Calu3 (cell line): ENCODE data around the gene PBLD. TPM values are rescaled to one million over a fixed set of nuclear protein-coding genes. Genes with fewer than 3 reads are reported as not detected.

Experiments used
- BruUV-seq: library from RNA; stranded (reverse); fragments of 400-500 nt; replicated peaks from 2 replicates; lab custom pipeline; 2021; lab: Mats Ljungman, UMichigan
- CTCF ChIA-PET: fragments of 300-600 bp; sonication (Branson Sonifier 250); formaldehyde crosslinking; loops from one replicate; lab custom pipeline; 2022; ENCODE audit warnings: antibody characterized with exemption; lab: Charles Lee
- DNase-seq: peaks from one replicate; pipeline ENCODE4 v3.0.0; 2022
- H3K27ac Mint-ChIP-seq: one replicate; pipeline ENCODE4 v1.8.0; 2022; ENCODE audit warnings: mixed read lengths; ENCODE audit not compliant: unreplicated experiment
- H3K27me3 Mint-ChIP-seq: one replicate; pipeline ENCODE4 v1.8.0; 2022; ENCODE audit warnings: mixed read lengths; ENCODE audit not compliant: unreplicated experiment
- H3K36me3 Mint-ChIP-seq: one replicate; pipeline ENCODE4 v1.8.0; 2022; ENCODE audit warnings: mild to moderate bottlenecking, moderate library complexity, mixed read lengths; ENCODE audit not compliant: insufficient read depth, unreplicated experiment
- H3K4me1 Mint-ChIP-seq: one replicate; pipeline ENCODE4 v1.8.0; 2022; ENCODE audit warnings: mild to moderate bottlenecking, low read depth, mixed read lengths; ENCODE audit not compliant: unreplicated experiment
- H3K4me3 Mint-ChIP-seq: one replicate; pipeline ENCODE4 v1.8.0; 2022; ENCODE audit warnings: mild to moderate bottlenecking, low read depth, moderate library complexity, mixed read lengths; ENCODE audit not compliant: unreplicated experiment
- H3K9me3 Mint-ChIP-seq: one replicate; pipeline ENCODE4 v1.8.0; 2022; ENCODE audit warnings: low read depth, mixed read lengths; ENCODE audit not compliant: unreplicated experiment
- CTCF ChIP-seq: fragments of 200-600 bp; IDR thresholded peaks from one replicate; pipeline ENCODE4 v1.8.0; 2022; ENCODE audit warnings: antibody characterized with exemption; ENCODE audit not compliant: unreplicated experiment
- intact Hi-C: fragments of 100-400 bp; cut with micrococcal nuclease; formaldehyde crosslinking; loops from one replicate; pipeline ENCODE4 v1.10.0; 2022; ENCODE audit not compliant: unreplicated experiment
- total RNA-seq: library from RNA; stranded (reverse); gene quantifications from 2 replicates; pipeline ENCODE4 v1.2.3, GENCODE V29; 2022

Gene PBLD
- total RNA-seq, 1 experiment from 2014 or later: 8.9 TPM

- BruUV-seq: no TSS peak
- peaks cover 26% of the 10 kb centered on the region for H3K36me3 Mint-ChIP-seq
Observed at GRCh38 chr10:68365611-68366010, 32.9 kb upstream of the PBLD start.

GRCh38 chr10:68364101-68364886 lies 31.6 kb upstream of the PBLD start:
- no peaks in the 10 kb centered on the region for H3K9me3 Mint-ChIP-seq
- no peak overlapping the region for H3K27ac Mint-ChIP-seq
- no TSS peak for BruUV-seq
- DNase-seq: no peak
- no peak overlapping the region for H3K4me3 Mint-ChIP-seq
- H3K27me3 Mint-ChIP-seq: no peaks in the 10 kb centered on the region
- no peaks in the 10 kb centered on the region for H3K4me1 Mint-ChIP-seq
- intact Hi-C loops: no loop called here
- CTCF ChIA-PET: interaction anchor here (0.5 kb wide), 1 partner anchor 648 kb away, joined by 3 read pairs; no protein-coding TSS in a partner anchor
- H3K36me3 Mint-ChIP-seq: peaks cover 21% of the 10 kb centered on the region
- no peak for TF ChIP-seq CTCF

More at GRCh38 chr10:68365611-68366010, 32.9 kb upstream of the PBLD start:
- no peak for TF ChIP-seq CTCF
- no peak for DNase-seq
- intact Hi-C loops: no loop called here
- H3K27ac Mint-ChIP-seq: no peak overlapping the region
- no peaks in the 10 kb centered on the region for H3K27me3 Mint-ChIP-seq
- CTCF ChIA-PET: no interaction called here
- H3K9me3 Mint-ChIP-seq: no peaks in the 10 kb centered on the region
- no peak overlapping the region for H3K4me3 Mint-ChIP-seq
- H3K4me1 Mint-ChIP-seq: no peaks in the 10 kb centered on the region

GRCh38 chr10:68362590-68362989 lies 29.9 kb upstream of the PBLD start:
- H3K9me3 Mint-ChIP-seq: no peaks in the 10 kb centered on the region

DNA sequence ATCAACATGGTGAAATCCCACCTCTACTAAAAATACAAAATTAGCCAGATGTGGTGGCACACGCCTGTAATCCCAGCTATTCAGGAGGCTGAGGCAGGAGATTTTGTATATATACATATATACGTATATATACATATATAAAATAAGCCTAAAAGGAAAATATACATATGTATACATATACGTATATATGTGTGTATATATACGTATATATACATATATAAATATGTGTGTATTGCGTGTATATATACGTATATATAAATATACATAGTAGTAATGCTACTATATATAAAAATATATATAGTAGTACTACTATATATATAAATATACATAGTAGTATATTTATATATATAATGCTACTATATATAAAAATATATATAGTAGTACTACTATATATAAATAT lies 26.5 kb upstream of the PBLD start:
- CTCF ChIA-PET: no interaction called here
- Mint-ChIP-seq H3K4me1 (no peaks in the 10 kb centered on the region), H3K27me3 (no peaks in the 10 kb centered on the region), H3K27ac (no peak overlapping the region), H3K36me3 (peaks cover 13% of the 10 kb centered on the region), H3K4me3 (no peak overlapping the region), H3K9me3 (no peaks in the 10 kb centered on the region)
- no peak for TF ChIP-seq CTCF
- BruUV-seq: no TSS peak
- no peak for DNase-seq
- intact Hi-C loops: no loop called here

More at GRCh38 chr10:68362590-68362989, 29.9 kb upstream of the PBLD start:
- Mint-ChIP-seq H3K27me3 (no peaks in the 10 kb centered on the region), H3K36me3 (peaks cover 21% of the 10 kb centered on the region), H3K4me1 (no peaks in the 10 kb centered on the region), H3K27ac (no peak overlapping the region), H3K4me3 (no peak overlapping the region)
- no TSS peak for BruUV-seq
- CTCF ChIA-PET: no interaction called here
- intact Hi-C loops: no loop called here
- TF ChIP-seq CTCF: no peak
- no peak for DNase-seq
